Fibroblast of lung (primary cell): ENCODE data around the gene HRC. TPM values are rescaled to one million over a fixed set of nuclear protein-coding genes. Genes with fewer than 3 reads are reported as not detected.
A peak's percentile ranks its signal among the peaks of the same experiment; 100 is the strongest.

ENCODE experiments used
- DNase-seq, 2 donors: peaks; one replicate each; pipeline versions ENCODE4 v3.0.0 to v3.0.0-alpha.2; 2010; ENCODE audit warnings: low read depth in 2 of 2
- H2AFZ ChIP-seq: 2 replicates; pipeline ENCODE4 v1.5.1; 2012; ENCODE audit warnings: low read length, control low read depth, inconsistent platforms
- H3K27ac ChIP-seq: 2 replicates; pipeline ENCODE4 v1.5.1; 2011; ENCODE audit warnings: low read length, control low read depth; ENCODE audit not compliant: insufficient read depth
- H3K27me3 ChIP-seq: 2 replicates; pipeline ENCODE4 v1.5.1; 2011; ENCODE audit warnings: mild to moderate bottlenecking, low read length; ENCODE audit not compliant: control insufficient read depth, insufficient read depth
- H3K36me3 ChIP-seq: 2 replicates; pipeline ENCODE4 v1.5.1; 2011; ENCODE audit warnings: low read length; ENCODE audit not compliant: control insufficient read depth, insufficient read depth
- H3K4me1 ChIP-seq: 2 replicates; pipeline ENCODE4 v1.5.1; 2011; ENCODE audit warnings: low read length; ENCODE audit not compliant: control insufficient read depth, insufficient read depth; ENCODE audit errors: extremely low read depth
- H3K4me2 ChIP-seq: 2 replicates; pipeline ENCODE4 v1.5.1; 2011; ENCODE audit warnings: low read length, control low read depth; ENCODE audit not compliant: insufficient read depth; ENCODE audit errors: extremely low read depth
- H3K4me3 ChIP-seq, 4 experiments: fragments of 200-600 bp in 1 of 4; sonication (generic) in 1 of 4; replicated peaks in 1 of 4; 2 replicates each; pipeline ENCODE4 v1.5.1; 2011 to 2016; ENCODE audit warnings: low read length in 4 of 4, low read depth in 3 of 4, mild to moderate bottlenecking in 3 of 4, control low read depth in 2 of 4, inconsistent platforms in 1 of 4, mixed read lengths in 1 of 4; ENCODE audit not compliant: insufficient read depth in 1 of 4; ENCODE audit errors: control extremely low read depth in 1 of 4
- H3K79me2 ChIP-seq: 2 replicates; pipeline ENCODE4 v1.5.1; 2012; ENCODE audit warnings: mild to moderate bottlenecking, low read length, inconsistent platforms; ENCODE audit not compliant: control insufficient read depth, insufficient read depth
- H3K9ac ChIP-seq: 2 replicates; pipeline ENCODE4 v1.5.1; 2011; ENCODE audit warnings: mild to moderate bottlenecking, low read length, control low read depth; ENCODE audit not compliant: insufficient read depth
- H3K9me3 ChIP-seq: 2 replicates; pipeline ENCODE4 v1.5.1; 2012; ENCODE audit warnings: low read depth, low read length; ENCODE audit not compliant: control insufficient read depth, insufficient read depth
- H4K20me1 ChIP-seq: 2 replicates; pipeline ENCODE4 v1.5.1; 2011; ENCODE audit warnings: low read length; ENCODE audit not compliant: control insufficient read depth, insufficient read depth; ENCODE audit errors: extremely low read depth
- CTCF ChIP-seq, 2 donors: IDR thresholded peaks in 1 of 2; conservative IDR thresholded peaks in 1 of 2; 1 replicate in 1 of 2; 2 replicates in 1 of 2; pipeline ENCODE4 v1.5.1; 2011 to 2012; ENCODE audit warnings: low read length in 2 of 2, control low read depth in 1 of 2, inconsistent platforms in 1 of 2, low read depth in 1 of 2, mild to moderate bottlenecking in 1 of 2
- EZH2 ChIP-seq: IDR thresholded peaks from 2 replicates; pipeline ENCODE4 v1.5.1; 2012; ENCODE audit warnings: low read length, control low read depth, mild to moderate bottlenecking; ENCODE audit errors: missing control alignments
- polyA plus RNA-seq, 2 donors: library from polyadenylated mRNA; depleted of rRNA in 1 of 2; stranded (reverse) in 1 of 2; unstranded in 1 of 2; fragments of >200 nt; gene quantifications; 2 replicates each; pipeline ENCODE4 v1.2.1, GENCODE V29; 2011 to 2012; ENCODE audit warnings: missing spikeins in 1 of 2
- total RNA-seq: library from RNA; depleted of rRNA; stranded (reverse); fragments of >200 nt; gene quantifications from 2 replicates; pipeline ENCODE4 v1.2.1, GENCODE V29; 2014

Gene HRC
- total and polyA plus RNA-seq, 2 donors (not counting 1 experiment from before 2014, with no cell fraction given): 0.16 TPM; not detected in 1

- TF ChIP-seq EZH2: no peak
- no peak for TF ChIP-seq CTCF (conservative IDR thresholded peaks at IDR 0.05 in 1 of 2, IDR thresholded peaks at IDR 0.05 in 1 of 2; ENCODE audit: low read depth in 1 of 2, low read length in 2 of 2)
- H3K9me3 ChIP-seq: no peaks in the 10 kb centered on the region
- peaks cover 4% of the 10 kb centered on the region for H3K27me3 ChIP-seq
- H3K4me3 ChIP-seq: peak overlapping the region; percentile 66 to 80 (median 71)
- peak overlapping the region; percentile 26 for H3K27ac ChIP-seq
- peaks cover 8% of the 10 kb centered on the region for H3K4me1 ChIP-seq
- peak overlapping the region; percentile 63 for H3K9ac ChIP-seq
- H2AFZ ChIP-seq: peak overlapping the region; percentile 89
- no peaks in the 10 kb centered on the region for H4K20me1 ChIP-seq
- DNase-seq: peak; percentile 75 to 78
- H3K36me3 ChIP-seq: no peaks in the 10 kb centered on the region
- H3K4me2 ChIP-seq: peak overlapping the region; percentile 92
- H3K79me2 ChIP-seq: no peaks in the 10 kb centered on the region
These were observed 4.9 kb downstream of the HRC start for GRCh38 chr19:49150106-49150943.

GRCh38 chr19:49149652-49150105 is 5.5 kb downstream of the HRC start:
- Histone ChIP-seq H4K20me1 (no peaks in the 10 kb centered on the region), H3K79me2 (no peaks in the 10 kb centered on the region), H3K9me3 (no peaks in the 10 kb centered on the region), H3K36me3 (no peaks in the 10 kb centered on the region), H3K27ac (peak overlapping the region; percentile 22), H3K4me1 (peaks cover 8% of the 10 kb centered on the region), H2AFZ (peak overlapping the region; percentile 89), H3K9ac (peak overlapping the region; percentile 63), H3K4me3 (peak overlapping the region; percentile 66 to 80 (median 71)), H3K27me3 (peaks cover 4% of the 10 kb centered on the region), H3K4me2 (peak overlapping the region; percentile 92)
- peak; percentile 82 to 87 for DNase-seq
- TF ChIP-seq CTCF (conservative IDR thresholded peaks at IDR 0.05 in 1 of 2, IDR thresholded peaks at IDR 0.05 in 1 of 2; ENCODE audit: low read depth in 1 of 2, low read length in 2 of 2): no peak
- no peak for TF ChIP-seq EZH2

GRCh38 chr19:49148784-49149651 is 6.2 kb downstream of the HRC start:
- TF ChIP-seq EZH2: no peak
- no peak for TF ChIP-seq CTCF (conservative IDR thresholded peaks at IDR 0.05 in 1 of 2, IDR thresholded peaks at IDR 0.05 in 1 of 2; ENCODE audit: low read depth in 1 of 2, low read length in 2 of 2)
- no peaks in the 10 kb centered on the region for H3K36me3 ChIP-seq
- H4K20me1 ChIP-seq: no peaks in the 10 kb centered on the region
- peak overlapping the region; percentile 89 for H2AFZ ChIP-seq
- peak; percentile 83 to 89 for DNase-seq
- H3K9ac ChIP-seq: no peak overlapping the region
- peak overlapping the region; percentile 92 for H3K4me2 ChIP-seq
- H3K27ac ChIP-seq: no peak overlapping the region
- H3K79me2 ChIP-seq: no peaks in the 10 kb centered on the region
- no peaks in the 10 kb centered on the region for H3K9me3 ChIP-seq
- H3K27me3 ChIP-seq: peaks cover 4% of the 10 kb centered on the region
- H3K4me3 ChIP-seq: peak overlapping the region; percentile 66 to 80 (median 71)
- peaks cover 8% of the 10 kb centered on the region for H3K4me1 ChIP-seq
